ENCODE measurements around the gene QPRT.

Gene QPRT

DNA sequence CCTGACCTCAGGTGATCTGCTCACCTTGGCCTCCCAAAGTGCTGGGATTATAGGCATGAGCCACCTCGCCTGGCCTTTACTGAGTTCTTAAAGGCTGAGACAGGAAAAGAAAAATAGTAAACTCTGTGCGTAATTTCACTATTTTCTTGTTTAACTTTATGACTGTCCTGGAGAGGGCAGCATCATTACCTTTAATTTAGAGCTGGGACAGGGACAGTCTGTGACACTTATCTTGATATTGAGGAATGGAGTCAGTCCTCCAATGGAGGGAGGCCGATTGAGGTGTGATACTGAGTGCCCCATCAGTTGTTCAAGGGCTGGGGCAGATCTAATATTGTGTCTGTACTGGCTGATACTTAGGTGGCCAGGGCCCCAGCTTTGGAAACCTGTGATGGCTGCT is 37.4 kb upstream of the QPRT start:
- Histone ChIP-seq H3K4me1 (ENCODE audit: low read length) (peaks cover 45% of the 10 kb centered on the region), H3K9ac (ENCODE audit: low read length) (no peak overlapping the region), H3K27me3 (ENCODE audit: low read depth, low read length) (no peaks in the 10 kb centered on the region), H2AFZ (ENCODE audit: low read depth, low read length) (no peak overlapping the region), H3K9me3 (ENCODE audit: insufficient read depth, low read length) (no peaks in the 10 kb centered on the region), H3K36me3 (replicated peaks; ENCODE audit: low read depth, low read length) (no peaks in the 10 kb centered on the region), H3K4me3 (ENCODE audit: low read length) (no peak overlapping the region), H3K4me2 (ENCODE audit: low read length) (peak overlapping the region; percentile 33; the same call in 1 of the 2 replicates), H3K79me2 (ENCODE audit: low read length) (no peaks in the 10 kb centered on the region), H4K20me1 (ENCODE audit: insufficient read depth, low read length) (no peaks in the 10 kb centered on the region), H3K27ac (ENCODE audit: low read length) (no peak overlapping the region)
- no peak for TF ChIP-seq EZH2phosphoT487 (IDR thresholded peaks at IDR 0.05; ENCODE audit: low read depth)
- TF ChIP-seq, protein P1, sequence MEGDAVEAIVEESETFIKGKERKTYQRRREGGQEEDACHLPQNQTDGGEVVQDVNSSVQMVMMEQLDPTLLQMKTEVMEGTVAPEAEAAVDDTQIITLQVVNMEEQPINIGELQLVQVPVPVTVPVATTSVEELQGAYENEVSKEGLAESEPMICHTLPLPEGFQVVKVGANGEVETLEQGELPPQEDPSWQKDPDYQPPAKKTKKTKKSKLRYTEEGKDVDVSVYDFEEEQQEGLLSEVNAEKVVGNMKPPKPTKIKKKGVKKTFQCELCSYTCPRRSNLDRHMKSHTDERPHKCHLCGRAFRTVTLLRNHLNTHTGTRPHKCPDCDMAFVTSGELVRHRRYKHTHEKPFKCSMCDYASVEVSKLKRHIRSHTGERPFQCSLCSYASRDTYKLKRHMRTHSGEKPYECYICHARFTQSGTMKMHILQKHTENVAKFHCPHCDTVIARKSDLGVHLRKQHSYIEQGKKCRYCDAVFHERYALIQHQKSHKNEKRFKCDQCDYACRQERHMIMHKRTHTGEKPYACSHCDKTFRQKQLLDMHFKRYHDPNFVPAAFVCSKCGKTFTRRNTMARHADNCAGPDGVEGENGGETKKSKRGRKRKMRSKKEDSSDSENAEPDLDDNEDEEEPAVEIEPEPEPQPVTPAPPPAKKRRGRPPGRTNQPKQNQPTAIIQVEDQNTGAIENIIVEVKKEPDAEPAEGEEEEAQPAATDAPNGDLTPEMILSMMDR (IDR thresholded peaks at IDR 0.05; ENCODE audit: low read depth, low read length): peak; percentile 59

DNA sequence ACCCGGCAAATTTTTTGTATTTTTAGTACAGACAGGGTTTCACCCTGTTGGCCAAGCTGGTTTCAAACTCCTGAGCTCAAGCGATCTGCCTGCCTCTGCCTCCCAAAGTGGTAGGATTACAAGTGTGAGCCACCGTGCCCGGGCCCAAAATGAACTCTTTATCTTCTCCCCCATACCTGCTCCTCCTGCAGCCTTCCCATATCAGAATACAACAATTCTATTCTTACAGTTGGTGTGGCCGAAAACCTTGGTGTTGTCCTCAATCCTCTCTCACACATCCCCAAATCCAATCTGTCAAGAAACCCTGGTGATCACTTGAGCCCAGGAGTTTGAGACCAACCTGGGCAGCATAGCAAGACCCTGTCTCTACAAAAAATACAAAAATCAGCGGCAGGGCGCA is 35.4 kb upstream of the QPRT start:
- TF ChIP-seq, protein P1 (IDR thresholded peaks at IDR 0.05; ENCODE audit: low read depth, low read length): no peak
- no peak for TF ChIP-seq EZH2phosphoT487 (IDR thresholded peaks at IDR 0.05; ENCODE audit: low read depth)
- peak overlapping the region; percentile 97 for H3K27ac ChIP-seq (ENCODE audit: low read length)
- H3K9ac ChIP-seq (ENCODE audit: low read length): no peak overlapping the region

DNA sequence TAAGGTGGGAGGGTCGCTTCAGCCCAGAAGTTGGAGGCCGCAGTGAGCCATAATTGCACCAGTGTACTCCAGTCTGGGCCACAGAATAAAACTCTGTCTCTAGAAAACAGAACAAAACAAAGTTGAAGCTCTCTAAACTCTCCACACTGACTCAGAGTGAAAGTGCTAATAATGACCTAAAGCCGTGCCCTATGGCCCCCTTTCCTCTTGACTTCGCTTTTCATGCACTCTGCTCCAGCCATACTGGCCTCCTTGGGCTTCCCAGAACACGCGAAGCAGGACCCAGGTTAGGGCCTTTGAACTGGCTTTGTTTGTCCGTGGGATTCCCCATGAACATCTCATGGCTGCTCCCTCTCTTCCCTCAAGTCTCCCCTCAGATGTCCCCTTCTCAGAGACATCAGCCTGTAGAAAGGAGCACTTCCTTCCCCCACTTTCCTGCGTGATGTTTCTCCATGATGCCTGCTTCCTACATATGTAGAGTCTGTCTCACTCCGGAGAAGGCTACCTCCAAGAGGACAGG is 34.6 kb upstream of the QPRT start:
- peaks cover 57% of the 10 kb centered on the region for H3K4me1 ChIP-seq (ENCODE audit: low read length)
- H3K9me3 ChIP-seq (ENCODE audit: insufficient read depth, low read length): no peaks in the 10 kb centered on the region
- no peak for TF ChIP-seq EZH2phosphoT487 (IDR thresholded peaks at IDR 0.05; ENCODE audit: low read depth)
- TF ChIP-seq, protein P1 (IDR thresholded peaks at IDR 0.05; ENCODE audit: low read depth, low read length): no peak
- peak overlapping the region; percentile 43 for H3K4me3 ChIP-seq (ENCODE audit: low read length)
- no peaks in the 10 kb centered on the region for H3K79me2 ChIP-seq (ENCODE audit: low read length)
- peak overlapping the region; percentile 69 for H3K9ac ChIP-seq (ENCODE audit: low read length)
- peak overlapping the region; percentile 89 for H3K4me2 ChIP-seq (ENCODE audit: low read length)
- H3K27me3 ChIP-seq (ENCODE audit: low read depth, low read length): no peaks in the 10 kb centered on the region
- H4K20me1 ChIP-seq (ENCODE audit: insufficient read depth, low read length): no peaks in the 10 kb centered on the region
- H3K27ac ChIP-seq (ENCODE audit: low read length): peak overlapping the region; percentile 97
- H3K36me3 ChIP-seq (replicated peaks; ENCODE audit: low read depth, low read length): no peaks in the 10 kb centered on the region
- peak overlapping the region; percentile 24; the same call in 1 of the 2 replicates for H2AFZ ChIP-seq (ENCODE audit: low read depth, low read length)

More for the DNA sequence above, 35.4 kb upstream of the QPRT start:
- H3K9me3 ChIP-seq (ENCODE audit: insufficient read depth, low read length): no peaks in the 10 kb centered on the region
- H3K4me2 ChIP-seq (ENCODE audit: low read length): no peak overlapping the region
- H3K36me3 ChIP-seq (replicated peaks; ENCODE audit: low read depth, low read length): no peaks in the 10 kb centered on the region
- no peaks in the 10 kb centered on the region for H3K79me2 ChIP-seq (ENCODE audit: low read length)
- H3K27me3 ChIP-seq (ENCODE audit: low read depth, low read length): no peaks in the 10 kb centered on the region
- H4K20me1 ChIP-seq (ENCODE audit: insufficient read depth, low read length): no peaks in the 10 kb centered on the region
- H3K4me3 ChIP-seq (ENCODE audit: low read length): no peak overlapping the region
- H3K4me1 ChIP-seq (ENCODE audit: low read length): peaks cover 57% of the 10 kb centered on the region
- H2AFZ ChIP-seq (ENCODE audit: low read depth, low read length): no peak overlapping the region

DNA sequence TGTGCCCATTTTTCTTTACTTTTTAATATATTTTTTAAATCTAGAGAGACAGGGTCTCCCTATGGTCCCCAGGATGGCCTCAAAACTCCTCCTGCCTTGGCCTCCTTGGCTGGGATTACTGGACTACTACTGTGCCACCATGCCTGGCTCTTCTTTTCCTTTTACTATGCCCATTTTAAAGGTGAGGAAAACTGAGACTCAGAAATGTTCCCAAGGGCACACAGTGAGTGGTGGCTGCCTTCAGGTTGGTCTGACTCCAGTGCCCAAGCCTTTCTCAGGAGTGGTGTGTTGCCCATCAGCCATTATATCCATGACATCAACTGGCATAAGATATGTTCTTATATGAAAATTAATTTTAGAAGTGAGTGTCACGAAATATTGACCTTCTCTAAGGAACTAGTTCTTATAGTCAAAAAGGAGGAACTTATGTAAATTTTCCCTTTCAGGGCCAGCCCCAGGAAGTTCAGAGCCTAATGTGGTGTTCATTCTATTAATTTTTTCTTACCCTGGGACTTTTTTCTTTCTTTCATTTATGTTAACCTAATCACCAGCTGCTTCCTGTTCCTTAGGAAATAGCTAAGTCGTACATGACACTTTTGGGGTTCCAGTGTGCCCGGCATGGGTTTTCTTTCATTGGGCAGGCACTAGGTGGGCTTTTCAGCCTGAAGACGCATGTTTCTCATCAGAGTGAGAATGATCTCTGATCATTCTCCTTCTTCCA is 33.8 kb upstream of the QPRT start:
- Histone ChIP-seq H3K4me1 (ENCODE audit: low read length) (peaks cover 57% of the 10 kb centered on the region), H3K36me3 (replicated peaks; ENCODE audit: low read depth, low read length) (no peaks in the 10 kb centered on the region), H3K4me3 (ENCODE audit: low read length) (peak overlapping the region; percentile 69), H3K9me3 (ENCODE audit: insufficient read depth, low read length) (no peaks in the 10 kb centered on the region), H3K79me2 (ENCODE audit: low read length) (no peaks in the 10 kb centered on the region), H4K20me1 (ENCODE audit: insufficient read depth, low read length) (no peaks in the 10 kb centered on the region), H3K27ac (ENCODE audit: low read length) (peak overlapping the region; percentile 97), H3K9ac (ENCODE audit: low read length) (peak overlapping the region; percentile 80), H3K27me3 (ENCODE audit: low read depth, low read length) (no peaks in the 10 kb centered on the region), H3K4me2 (ENCODE audit: low read length) (peak overlapping the region; percentile 89), H2AFZ (ENCODE audit: low read depth, low read length) (no peak overlapping the region)
- TF ChIP-seq, protein P1 (IDR thresholded peaks at IDR 0.05; ENCODE audit: low read depth, low read length): no peak
- no peak for TF ChIP-seq EZH2phosphoT487 (IDR thresholded peaks at IDR 0.05; ENCODE audit: low read depth)
